Measurements from ENCODE around the gene SETD1A.

DNA sequence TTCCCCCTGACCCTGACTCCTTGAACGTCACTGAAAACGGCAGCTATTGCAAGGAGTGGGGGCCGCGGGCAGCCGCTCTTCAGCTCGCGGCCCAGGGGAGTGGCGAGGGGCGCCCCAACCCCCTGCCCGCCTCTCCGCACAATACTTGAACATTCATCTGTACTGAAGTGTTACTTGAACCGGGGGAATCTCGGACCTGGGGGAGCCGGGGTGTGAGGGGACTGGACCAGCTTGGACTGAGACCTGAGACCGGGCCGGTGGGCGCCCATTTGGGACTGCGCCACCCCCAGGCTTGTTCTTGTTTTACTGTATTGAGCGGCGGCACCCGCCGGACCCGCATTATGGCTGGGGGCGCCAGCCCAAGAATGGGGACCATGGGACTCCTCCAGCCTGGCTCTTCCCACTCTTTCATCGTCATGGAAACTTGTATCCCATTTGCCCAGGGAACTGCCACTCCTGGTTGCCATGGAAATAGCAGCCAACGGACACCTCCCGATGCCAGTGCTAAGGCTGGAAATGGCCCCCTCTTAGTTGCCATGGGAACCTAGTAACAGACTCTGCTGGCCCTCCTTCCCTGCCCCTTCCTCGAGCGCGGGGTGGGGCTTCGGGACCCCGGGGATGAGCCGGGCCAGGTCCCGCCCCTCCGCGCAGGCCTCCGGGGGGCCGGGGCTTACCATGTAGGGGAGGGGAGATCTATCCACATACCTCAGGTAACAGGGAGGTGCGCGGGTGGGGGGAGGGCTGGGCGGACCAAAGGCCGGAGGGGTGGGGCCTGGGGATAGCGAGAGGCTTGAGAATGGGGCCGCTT lies 9.5 kb upstream of the SETD1A start:
- TF ChIP-seq, protein P1, sequence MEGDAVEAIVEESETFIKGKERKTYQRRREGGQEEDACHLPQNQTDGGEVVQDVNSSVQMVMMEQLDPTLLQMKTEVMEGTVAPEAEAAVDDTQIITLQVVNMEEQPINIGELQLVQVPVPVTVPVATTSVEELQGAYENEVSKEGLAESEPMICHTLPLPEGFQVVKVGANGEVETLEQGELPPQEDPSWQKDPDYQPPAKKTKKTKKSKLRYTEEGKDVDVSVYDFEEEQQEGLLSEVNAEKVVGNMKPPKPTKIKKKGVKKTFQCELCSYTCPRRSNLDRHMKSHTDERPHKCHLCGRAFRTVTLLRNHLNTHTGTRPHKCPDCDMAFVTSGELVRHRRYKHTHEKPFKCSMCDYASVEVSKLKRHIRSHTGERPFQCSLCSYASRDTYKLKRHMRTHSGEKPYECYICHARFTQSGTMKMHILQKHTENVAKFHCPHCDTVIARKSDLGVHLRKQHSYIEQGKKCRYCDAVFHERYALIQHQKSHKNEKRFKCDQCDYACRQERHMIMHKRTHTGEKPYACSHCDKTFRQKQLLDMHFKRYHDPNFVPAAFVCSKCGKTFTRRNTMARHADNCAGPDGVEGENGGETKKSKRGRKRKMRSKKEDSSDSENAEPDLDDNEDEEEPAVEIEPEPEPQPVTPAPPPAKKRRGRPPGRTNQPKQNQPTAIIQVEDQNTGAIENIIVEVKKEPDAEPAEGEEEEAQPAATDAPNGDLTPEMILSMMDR (IDR thresholded peaks at IDR 0.05; ENCODE audit: insufficient read depth, low read length), result no peak
- TF ChIP-seq POLR2AphosphoS5 (IDR thresholded peaks at IDR 0.05; ENCODE audit: low read depth), result no peak
